Activated T-cell treated with anti-CD3 and anti-CD28 coated beads for 1 hour (primary cell): ENCODE measurements around the gene FGF8.
"Not testable (repeated sequence)": the region's sequence is repeated elsewhere in the genome, so short reads cannot be mapped to it uniquely, and the experiment has no call there.

Experiments
- DNase-seq: peaks from one replicate; pipeline ENCODE4 v3.0.0-alpha.2; 2020; ENCODE audit warnings: low read depth

FGF8 gene

GRCh38 chr10:101775273-101776160 is at the start of gene FGF8:
Gene FGF8 (minus strand): TSS chr10:101776114. CDS start chr10:101775900, 214 bp downstream.
- DNase-seq, result no peak

- DNase-seq, result no peak
These were observed 48.8 kb upstream of the FGF8 start for GRCh38 chr10:101824736-101825135.

GRCh38 chr10:101818872-101819633 is 43.1 kb upstream of the FGF8 start:
- no peak for DNase-seq

- peak; percentile 97 for DNase-seq
These were observed 42.4 kb upstream of the FGF8 start, which contains the start of gene OGA for GRCh38 chr10:101818119-101818871. Gene OGA (minus strand): TSS chr10:101818444. CDS start chr10:101818022, 422 bp downstream.

- no peak for DNase-seq
These were observed 41.6 kb upstream of the FGF8 start for GRCh38 chr10:101817337-101818118.

GRCh38 chr10:101816913-101817336 is 41.0 kb upstream of the FGF8 start:
- DNase-seq, result no peak

GRCh38 chr10:101816376-101816775 is 40.5 kb upstream of the FGF8 start:
- DNase-seq, result no peak

GRCh38 chr10:101814466-101815071 is 38.7 kb upstream of the FGF8 start:
- no peak for DNase-seq

GRCh38 chr10:101812606-101813005 is 36.7 kb upstream of the FGF8 start:
- no peak for DNase-seq

GRCh38 chr10:101807158-101807557 is 31.2 kb upstream of the FGF8 start:
- DNase-seq, result no peak

- no peak for DNase-seq
These were observed 27.6 kb upstream of the FGF8 start for GRCh38 chr10:101803511-101803910.

GRCh38 chr10:101797403-101798059 is 21.6 kb upstream of the FGF8 start:
- DNase-seq, result no peak

- no peak for DNase-seq
These were observed 17.6 kb upstream of the FGF8 start for GRCh38 chr10:101793526-101793925.

- no peak for DNase-seq
These were observed 13.8 kb upstream of the FGF8 start for GRCh38 chr10:101789686-101790085.

GRCh38 chr10:101789231-101789630 is 13.3 kb upstream of the FGF8 start:
- not testable (repeated sequence) for DNase-seq

GRCh38 chr10:101785801-101786200 is 9.9 kb upstream of the FGF8 start:
- DNase-seq, result no peak

- DNase-seq, result no peak
These were observed 8.6 kb upstream of the FGF8 start for GRCh38 chr10:101784558-101784957.

GRCh38 chr10:101783736-101784118 is 7.8 kb upstream of the FGF8 start:
- no peak for DNase-seq

- peak; percentile 77 for DNase-seq
These were observed 7.2 kb upstream of the FGF8 start, which contains the start of gene NPM3 for GRCh38 chr10:101782811-101783735. Gene NPM3 (minus strand): TSS chr10:101783446. CDS start chr10:101783390, 56 bp downstream.
